Activated naive CD8-positive, alpha-beta T cell (primary cell): ENCODE results near the gene HIVEP2.

Experiments used
- H3K27ac Mint-ChIP-seq: one replicate; pipeline ENCODE4 v1.8.0; 2021; ENCODE audit warnings: mixed read lengths
- H3K27me3 Mint-ChIP-seq: one replicate; pipeline ENCODE4 v1.8.0; 2021; ENCODE audit warnings: mixed read lengths
- H3K36me3 Mint-ChIP-seq: one replicate; pipeline ENCODE4 v1.8.0; 2021; ENCODE audit warnings: mixed read lengths
- H3K4me1 Mint-ChIP-seq: one replicate; pipeline ENCODE4 v1.8.0; 2021; ENCODE audit warnings: low read depth, mixed read lengths
- H3K4me3 Mint-ChIP-seq: one replicate; pipeline ENCODE4 v1.8.0; 2021; ENCODE audit warnings: mild to moderate bottlenecking, mixed read lengths
- H3K9me3 Mint-ChIP-seq: one replicate; pipeline ENCODE4 v1.8.0; 2021; ENCODE audit warnings: low read depth, mixed read lengths

The HIVEP2 gene

DNA sequence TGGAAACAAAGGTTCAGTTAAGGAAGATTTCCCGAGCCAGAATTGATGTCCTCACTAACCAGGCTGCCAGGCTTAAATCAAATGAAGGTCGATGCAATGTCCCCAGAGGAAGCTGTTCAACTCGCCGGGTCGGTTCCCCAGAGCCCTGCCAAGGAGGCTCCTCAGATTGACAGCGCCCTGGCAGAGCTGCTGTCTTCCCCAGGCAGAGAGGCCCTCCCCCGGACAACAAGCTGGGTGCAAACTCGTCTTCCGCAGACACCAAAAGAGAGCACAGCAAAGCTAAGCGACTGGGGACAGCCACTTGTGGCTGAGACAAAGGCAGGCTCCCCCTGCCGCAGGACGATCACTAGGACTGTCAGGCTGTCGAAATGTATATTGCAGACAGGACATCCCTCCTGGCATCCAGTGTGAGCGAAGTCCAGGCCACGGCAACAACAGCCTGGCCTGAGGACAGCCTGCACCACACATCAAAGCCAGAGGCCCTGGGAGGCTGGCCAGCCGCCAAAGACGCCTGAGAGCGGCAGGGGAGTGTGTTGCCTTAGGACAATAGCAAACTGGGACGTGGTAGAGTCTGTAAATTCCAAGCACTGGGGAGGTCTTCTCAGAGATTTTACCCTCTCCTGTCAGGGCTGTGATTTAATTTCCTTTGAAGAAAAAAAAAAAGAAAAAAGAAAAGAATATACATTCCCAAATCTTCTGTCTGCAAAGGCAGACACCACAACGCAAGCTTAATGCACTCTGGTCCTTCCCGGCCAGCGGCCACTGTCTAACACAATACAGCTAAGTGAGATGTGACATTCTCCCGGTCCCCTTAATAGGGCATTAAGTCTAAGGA is 99.1 kb downstream of the HIVEP2 start:
- Mint-ChIP-seq H3K36me3 (peaks cover 6% of the 10 kb centered on the region), H3K4me1 (peaks cover 96% of the 10 kb centered on the region), H3K27ac (peak overlapping the region; percentile 100), H3K27me3 (no peaks in the 10 kb centered on the region), H3K9me3 (no peaks in the 10 kb centered on the region), H3K4me3 (peak overlapping the region; percentile 83)

DNA sequence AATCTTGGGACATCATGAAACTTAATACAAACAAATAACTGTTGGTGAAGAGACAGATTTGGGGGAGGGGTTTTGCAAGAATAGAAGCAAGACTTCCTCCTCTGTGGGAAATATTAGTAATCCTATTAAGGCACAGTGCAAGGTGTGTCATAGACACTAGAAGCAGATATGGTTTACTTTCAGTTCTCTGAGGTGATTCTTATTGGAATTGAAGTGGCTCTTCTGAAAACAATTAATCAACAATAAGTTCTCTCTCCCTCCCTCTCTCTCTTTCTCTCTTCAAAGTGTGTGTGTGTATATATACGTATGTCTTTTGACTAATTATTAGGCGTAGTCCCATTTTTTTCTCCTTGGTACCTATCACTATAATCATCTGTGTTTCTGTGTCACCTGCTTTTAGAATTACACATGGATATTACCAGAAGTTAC is 99.8 kb downstream of the HIVEP2 start:
- H3K9me3 Mint-ChIP-seq, result no peaks in the 10 kb centered on the region
- H3K4me1 Mint-ChIP-seq, result peaks cover 93% of the 10 kb centered on the region
- H3K27me3 Mint-ChIP-seq, result no peaks in the 10 kb centered on the region
- peak overlapping the region; percentile 83 for H3K4me3 Mint-ChIP-seq
- peak overlapping the region; percentile 100 for H3K27ac Mint-ChIP-seq
- peaks cover 6% of the 10 kb centered on the region for H3K36me3 Mint-ChIP-seq

DNA sequence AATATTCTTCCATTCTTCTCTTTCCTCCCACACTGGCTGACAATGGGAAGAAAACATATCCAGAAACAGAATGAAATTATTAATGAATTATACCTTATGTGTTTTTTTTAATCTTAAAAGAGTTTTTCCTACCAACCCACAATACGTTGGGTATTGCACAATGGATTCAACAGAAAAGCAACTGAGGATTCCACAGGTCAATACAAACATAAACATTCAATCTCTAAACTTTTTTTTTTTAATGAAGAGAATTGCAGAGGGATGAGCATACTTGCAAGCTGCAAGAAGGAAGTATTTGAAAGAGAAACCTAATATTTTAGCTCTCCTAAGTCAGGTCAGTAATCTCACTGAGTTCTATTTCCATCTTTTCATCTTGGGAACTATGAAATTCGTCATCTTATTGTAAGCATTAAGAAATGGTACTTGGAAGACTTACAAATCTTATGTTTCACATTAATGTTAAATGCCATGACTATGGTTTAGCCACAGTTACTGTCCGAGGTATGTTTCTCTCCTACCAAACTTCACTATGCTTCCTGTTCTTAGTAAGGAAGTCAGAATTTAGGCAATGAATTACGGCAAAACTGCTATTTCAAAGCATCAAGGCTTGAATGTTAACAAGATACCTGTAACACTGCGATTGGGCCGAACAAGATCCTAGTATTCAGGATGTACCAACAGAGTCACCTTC is 100.8 kb downstream of the HIVEP2 start:
- Mint-ChIP-seq H3K27ac (peak overlapping the region; percentile 100), H3K27me3 (no peaks in the 10 kb centered on the region), H3K4me3 (peak overlapping the region; percentile 83), H3K4me1 (peaks cover 93% of the 10 kb centered on the region), H3K36me3 (peaks cover 9% of the 10 kb centered on the region), H3K9me3 (no peaks in the 10 kb centered on the region)

DNA sequence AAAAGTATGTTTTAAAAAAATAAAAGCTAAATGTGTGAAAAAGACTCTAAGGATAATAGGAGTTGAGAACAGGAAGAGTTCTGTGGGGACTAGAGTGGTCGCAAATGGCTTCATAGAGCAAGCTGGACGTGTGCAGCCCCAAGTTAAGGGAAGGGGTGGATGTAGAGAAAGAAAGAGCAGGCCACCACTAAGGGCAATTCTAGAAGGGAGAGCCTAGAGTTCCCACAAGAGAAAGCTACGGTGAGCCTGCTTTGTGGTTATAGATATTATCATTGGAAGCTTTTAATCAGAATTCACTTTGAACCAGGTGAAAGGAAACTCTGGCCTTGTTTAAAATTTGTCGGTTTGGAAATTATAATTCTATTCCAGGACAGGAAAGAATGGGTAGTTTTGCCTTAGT is 101.6 kb downstream of the HIVEP2 start:
- Mint-ChIP-seq H3K27me3 (no peaks in the 10 kb centered on the region), H3K4me3 (peak overlapping the region; percentile 86), H3K9me3 (no peaks in the 10 kb centered on the region), H3K36me3 (peaks cover 12% of the 10 kb centered on the region), H3K4me1 (peaks cover 93% of the 10 kb centered on the region), H3K27ac (peak overlapping the region; percentile 100)

DNA sequence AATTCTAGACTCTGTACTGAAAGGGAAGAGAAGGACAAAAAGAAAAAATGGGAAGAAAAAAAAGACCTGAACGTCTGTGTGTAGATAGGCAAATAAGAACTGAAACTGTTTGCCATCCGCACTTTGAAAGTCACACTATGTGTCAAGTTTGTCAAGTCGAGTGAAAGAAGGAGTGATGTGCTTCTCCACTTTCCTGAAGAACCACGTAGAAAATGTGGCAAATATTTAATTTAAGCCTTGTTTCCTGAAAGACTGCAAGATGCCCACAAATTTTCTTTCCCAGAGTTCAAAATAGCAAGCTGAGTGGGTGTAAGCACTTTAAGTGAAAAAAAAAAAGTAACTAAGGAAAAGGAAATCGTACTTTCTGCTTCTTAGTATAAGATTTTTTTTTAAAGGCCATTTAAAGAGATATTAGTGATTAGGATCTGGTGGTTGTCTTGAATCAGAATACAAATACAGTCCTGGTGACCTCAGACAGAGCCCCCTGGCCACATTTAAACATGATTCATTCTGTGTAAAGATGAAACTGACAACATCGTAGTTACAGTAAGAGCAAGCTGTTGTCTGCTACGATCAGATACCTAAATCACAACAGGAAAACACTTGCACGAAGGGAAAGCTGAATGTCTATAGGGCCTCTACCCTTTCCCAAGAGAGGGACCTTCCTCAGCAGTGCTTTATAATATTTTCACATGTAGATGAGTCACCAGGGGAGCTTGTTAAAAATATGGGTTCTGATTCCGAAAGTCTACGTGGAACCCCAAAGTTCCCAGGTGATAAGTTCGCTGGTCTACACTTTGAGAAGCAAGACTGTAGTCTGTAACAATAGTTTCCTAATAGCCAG is 102.3 kb downstream of the HIVEP2 start:
- Mint-ChIP-seq H3K27me3 (no peaks in the 10 kb centered on the region), H3K4me1 (peaks cover 93% of the 10 kb centered on the region), H3K36me3 (peaks cover 12% of the 10 kb centered on the region), H3K9me3 (no peaks in the 10 kb centered on the region), H3K4me3 (peak overlapping the region; percentile 86), H3K27ac (peak overlapping the region; percentile 100)

DNA sequence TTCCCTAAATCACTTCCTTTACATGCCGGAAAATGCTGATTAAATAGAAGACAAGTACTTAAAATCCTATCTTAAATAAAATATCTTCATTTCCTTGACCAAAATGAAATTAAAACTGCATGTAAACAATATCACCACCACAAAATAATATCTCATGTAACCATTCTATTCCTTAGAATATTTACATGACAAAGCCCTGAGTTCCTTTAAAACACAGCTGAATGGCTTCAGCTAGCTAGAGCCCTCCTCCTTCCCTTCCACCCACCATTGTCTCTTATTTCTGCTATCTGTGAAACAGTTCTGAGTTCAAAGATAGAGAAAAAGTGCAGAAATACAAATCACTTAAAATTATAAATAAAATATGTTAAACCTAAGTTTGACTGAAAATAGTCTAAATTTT is 103.1 kb downstream of the HIVEP2 start:
- Mint-ChIP-seq H3K27ac (peak overlapping the region; percentile 100), H3K36me3 (peaks cover 12% of the 10 kb centered on the region), H3K27me3 (no peaks in the 10 kb centered on the region), H3K4me3 (peak overlapping the region; percentile 86), H3K9me3 (no peaks in the 10 kb centered on the region), H3K4me1 (peaks cover 92% of the 10 kb centered on the region)

DNA sequence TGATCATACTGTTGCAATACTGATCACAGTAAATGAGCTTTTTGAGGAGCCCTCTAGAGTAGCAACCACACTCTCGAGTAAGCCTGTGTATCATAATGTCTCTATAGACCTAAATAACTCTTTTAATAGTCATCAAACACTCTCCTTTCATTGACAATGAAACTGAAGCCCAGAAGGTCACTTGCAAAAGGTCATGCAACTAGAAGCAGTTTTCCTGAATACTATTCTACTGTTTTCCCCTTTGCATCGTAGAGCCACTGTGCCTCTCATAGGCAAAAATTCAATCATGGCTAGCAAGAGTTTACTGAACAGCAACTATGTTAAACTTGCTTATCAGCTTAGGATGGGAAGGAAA is 105.3 kb downstream of the HIVEP2 start:
- Mint-ChIP-seq H3K27me3 (no peaks in the 10 kb centered on the region), H3K36me3 (peaks cover 17% of the 10 kb centered on the region), H3K4me1 (peaks cover 89% of the 10 kb centered on the region), H3K27ac (peak overlapping the region; percentile 96), H3K9me3 (no peaks in the 10 kb centered on the region), H3K4me3 (peak overlapping the region; percentile 65)

DNA sequence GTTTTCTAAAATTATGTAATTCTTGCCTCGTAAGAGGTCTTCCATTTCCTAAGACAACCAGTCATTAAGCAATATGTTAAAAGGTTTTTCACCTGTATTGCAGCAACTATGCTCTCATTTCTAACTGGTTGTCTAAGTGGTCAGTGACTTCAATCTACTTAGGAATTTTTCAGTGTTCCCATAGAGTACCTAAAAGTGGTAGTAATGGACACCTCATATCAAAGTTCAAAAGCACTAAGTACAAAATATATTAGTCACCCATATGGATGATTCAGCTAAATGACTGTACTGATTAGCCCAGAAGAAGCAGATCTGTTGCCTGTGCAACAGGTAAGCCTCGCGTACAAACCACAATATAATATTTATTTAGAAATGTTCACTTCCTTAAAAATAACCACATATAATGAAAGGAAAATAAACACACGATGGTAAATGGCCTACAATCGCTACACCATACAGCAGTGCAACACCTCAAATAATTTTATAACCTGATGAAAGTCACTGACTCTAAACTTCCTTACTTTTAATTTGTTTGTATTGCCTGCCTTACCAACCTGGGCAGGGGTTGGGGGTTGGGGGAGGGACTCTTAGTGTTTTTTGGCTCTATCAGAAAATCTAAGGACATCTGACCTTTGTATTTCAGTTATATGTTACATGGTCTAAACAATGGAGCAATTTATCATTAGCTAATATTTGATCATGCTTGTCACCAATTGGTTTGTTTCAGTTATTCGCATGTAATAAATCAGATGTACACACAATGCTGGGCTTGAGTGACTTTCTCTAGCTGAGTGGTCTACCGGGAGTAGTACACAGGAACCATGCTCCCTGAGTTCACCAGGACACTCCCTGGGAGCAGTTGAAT is 105.9 kb downstream of the HIVEP2 start:
- no peaks in the 10 kb centered on the region for H3K27me3 Mint-ChIP-seq
- H3K36me3 Mint-ChIP-seq, result peaks cover 17% of the 10 kb centered on the region
- peaks cover 83% of the 10 kb centered on the region for H3K4me1 Mint-ChIP-seq
- H3K9me3 Mint-ChIP-seq, result no peaks in the 10 kb centered on the region
- peak overlapping the region; percentile 96 for H3K27ac Mint-ChIP-seq
- H3K4me3 Mint-ChIP-seq, result peak overlapping the region; percentile 65

DNA sequence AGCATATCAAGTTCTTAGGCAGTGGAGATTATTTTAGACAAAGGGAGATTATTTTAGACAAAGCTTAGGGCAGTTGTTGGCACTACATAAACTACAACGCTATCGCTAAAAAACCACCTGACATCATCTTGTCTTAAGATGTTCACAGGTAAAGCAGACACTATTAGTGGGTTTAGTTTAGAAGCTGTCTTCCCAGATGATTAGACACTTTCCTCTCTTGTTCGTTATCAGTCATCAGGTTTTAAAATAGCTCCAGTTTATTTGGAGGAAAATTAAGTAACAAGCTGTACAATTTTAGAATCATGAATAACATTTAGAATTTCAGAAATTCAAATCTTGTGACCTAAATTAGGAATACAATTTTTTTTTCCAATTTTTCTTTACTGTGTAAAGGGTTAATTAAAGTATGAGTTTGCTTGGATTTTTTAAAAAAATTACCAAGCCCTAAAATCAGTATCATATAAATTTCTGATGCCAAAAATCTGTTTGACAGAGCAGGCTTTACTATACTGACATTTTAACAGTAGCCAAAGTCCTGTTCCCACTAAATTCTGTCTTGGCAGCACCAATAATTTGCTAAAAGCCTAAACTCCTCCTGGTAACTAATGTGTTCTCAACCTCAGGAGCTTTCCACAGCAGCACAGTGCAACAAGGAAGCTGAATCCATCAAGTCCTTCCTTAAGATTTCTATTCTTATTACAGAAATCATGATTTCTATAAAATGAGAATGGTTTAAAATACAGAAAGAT is 109.0 kb downstream of the HIVEP2 start:
- Mint-ChIP-seq H3K36me3 (peaks cover 22% of the 10 kb centered on the region), H3K4me1 (peaks cover 78% of the 10 kb centered on the region)

DNA sequence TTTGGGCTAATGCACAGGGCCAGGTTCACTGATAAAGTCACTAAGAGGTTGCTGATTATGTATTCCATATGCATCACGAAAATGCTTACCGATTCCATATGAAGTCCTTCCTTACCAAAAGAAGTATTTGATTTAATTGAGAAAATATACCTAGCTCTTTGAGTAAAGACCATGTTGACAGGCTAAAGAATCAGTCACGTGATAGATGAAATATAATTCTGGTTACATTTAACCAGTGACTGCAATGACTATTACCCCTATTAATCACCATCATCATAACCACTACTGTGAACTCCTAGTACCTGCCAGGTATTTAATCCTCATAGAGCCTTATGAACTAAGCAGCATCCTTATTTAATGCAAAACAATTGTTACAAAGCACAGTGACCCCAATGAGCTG is 110.1 kb downstream of the HIVEP2 start:
- Mint-ChIP-seq H3K4me3 (no peak overlapping the region), H3K4me1 (peaks cover 83% of the 10 kb centered on the region), H3K27me3 (no peaks in the 10 kb centered on the region), H3K36me3 (peaks cover 29% of the 10 kb centered on the region), H3K27ac (peak overlapping the region; percentile 35), H3K9me3 (no peaks in the 10 kb centered on the region)

More for the DNA sequence above, 109.0 kb downstream of the HIVEP2 start:
- no peaks in the 10 kb centered on the region for H3K9me3 Mint-ChIP-seq
- H3K27ac Mint-ChIP-seq, result peak overlapping the region; percentile 46
- H3K4me3 Mint-ChIP-seq, result no peak overlapping the region
- H3K27me3 Mint-ChIP-seq, result no peaks in the 10 kb centered on the region

DNA sequence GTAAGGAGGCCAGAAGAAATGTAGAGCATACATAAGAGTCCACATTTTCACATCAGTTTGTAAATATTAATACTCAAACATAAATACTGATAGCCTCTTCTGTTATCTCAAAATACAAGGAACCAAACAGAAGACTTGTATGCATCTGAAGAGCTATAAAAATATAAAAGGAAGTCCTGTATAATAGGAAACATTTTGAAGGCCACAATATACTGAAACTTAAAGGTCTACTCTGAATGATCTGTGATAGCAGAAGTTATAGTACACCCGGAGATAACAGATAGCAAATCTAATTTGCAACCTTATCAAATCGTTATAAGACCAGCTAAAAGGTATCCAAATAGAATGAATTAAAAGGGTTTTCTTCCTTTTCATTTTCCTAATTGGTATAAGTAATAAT is 111.2 kb downstream of the HIVEP2 start:
- peaks cover 83% of the 10 kb centered on the region for H3K4me1 Mint-ChIP-seq
- H3K9me3 Mint-ChIP-seq, result peaks cover 7% of the 10 kb centered on the region
- H3K36me3 Mint-ChIP-seq, result peaks cover 34% of the 10 kb centered on the region
- peak overlapping the region; percentile 85 for H3K27ac Mint-ChIP-seq
- no peaks in the 10 kb centered on the region for H3K27me3 Mint-ChIP-seq
- H3K4me3 Mint-ChIP-seq, result no peak overlapping the region

DNA sequence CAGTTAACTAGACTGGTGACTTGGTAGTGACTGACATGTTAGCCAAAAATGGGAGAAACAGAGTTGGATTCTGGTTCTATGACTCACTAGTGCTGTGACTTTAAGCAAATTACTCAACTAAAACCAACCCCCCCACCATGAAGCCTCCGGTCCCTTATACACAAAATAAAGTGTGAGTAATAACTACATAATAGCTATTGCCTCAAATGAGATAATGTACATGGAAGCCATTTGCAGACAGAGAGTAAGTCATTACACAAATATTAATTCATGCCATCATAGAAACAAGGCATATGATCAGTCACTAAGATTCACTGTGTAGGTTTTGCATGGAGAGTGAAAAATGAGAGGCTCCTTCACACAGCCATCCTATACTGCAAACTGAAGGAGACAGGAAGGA is 111.9 kb downstream of the HIVEP2 start:
- Mint-ChIP-seq H3K36me3 (peaks cover 32% of the 10 kb centered on the region), H3K27me3 (no peaks in the 10 kb centered on the region), H3K9me3 (peaks cover 7% of the 10 kb centered on the region), H3K27ac (peak overlapping the region; percentile 85), H3K4me1 (peaks cover 82% of the 10 kb centered on the region), H3K4me3 (peak overlapping the region; percentile 27)

DNA sequence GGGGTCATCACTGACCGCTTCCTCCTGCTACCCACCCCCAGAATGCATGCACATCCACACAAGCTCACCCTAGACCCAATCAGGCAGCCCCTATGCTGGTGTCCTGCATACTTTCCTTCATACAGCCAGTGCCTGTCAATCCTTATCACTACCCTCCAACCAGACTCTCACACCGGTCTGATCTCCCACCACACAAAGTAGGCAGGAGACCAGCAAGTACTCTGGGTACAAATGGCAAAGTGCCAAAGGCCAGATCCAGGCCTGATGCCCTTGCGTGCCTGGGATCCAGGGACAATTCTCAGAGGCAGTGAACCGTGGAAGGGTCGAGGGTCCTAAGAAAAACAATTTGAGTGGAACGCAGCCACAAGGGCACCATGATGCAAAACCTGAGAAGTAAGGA is 114.2 kb downstream of the HIVEP2 start:
- peaks cover 7% of the 10 kb centered on the region for H3K9me3 Mint-ChIP-seq

More for the DNA sequence above, 114.2 kb downstream of the HIVEP2 start:
- H3K27me3 Mint-ChIP-seq, result no peaks in the 10 kb centered on the region
- peaks cover 81% of the 10 kb centered on the region for H3K4me1 Mint-ChIP-seq
- peaks cover 38% of the 10 kb centered on the region for H3K36me3 Mint-ChIP-seq
- peak overlapping the region; percentile 82 for H3K27ac Mint-ChIP-seq
- H3K4me3 Mint-ChIP-seq, result no peak overlapping the region
